GM21390 (cell line): Measurements from ENCODE around the gene UTP18.
"Not testable (repeated sequence)": the region's sequence is repeated elsewhere in the genome, so short reads cannot be mapped to it uniquely, and the experiment has no call there.

ENCODE experiments used
- ATAC-seq: cut with Tn5 transposase; IDR thresholded peaks from one replicate; pipeline ENCODE4 v1.9.1; 2021; ENCODE audit not compliant: unreplicated experiment

UTP18 gene

DNA sequence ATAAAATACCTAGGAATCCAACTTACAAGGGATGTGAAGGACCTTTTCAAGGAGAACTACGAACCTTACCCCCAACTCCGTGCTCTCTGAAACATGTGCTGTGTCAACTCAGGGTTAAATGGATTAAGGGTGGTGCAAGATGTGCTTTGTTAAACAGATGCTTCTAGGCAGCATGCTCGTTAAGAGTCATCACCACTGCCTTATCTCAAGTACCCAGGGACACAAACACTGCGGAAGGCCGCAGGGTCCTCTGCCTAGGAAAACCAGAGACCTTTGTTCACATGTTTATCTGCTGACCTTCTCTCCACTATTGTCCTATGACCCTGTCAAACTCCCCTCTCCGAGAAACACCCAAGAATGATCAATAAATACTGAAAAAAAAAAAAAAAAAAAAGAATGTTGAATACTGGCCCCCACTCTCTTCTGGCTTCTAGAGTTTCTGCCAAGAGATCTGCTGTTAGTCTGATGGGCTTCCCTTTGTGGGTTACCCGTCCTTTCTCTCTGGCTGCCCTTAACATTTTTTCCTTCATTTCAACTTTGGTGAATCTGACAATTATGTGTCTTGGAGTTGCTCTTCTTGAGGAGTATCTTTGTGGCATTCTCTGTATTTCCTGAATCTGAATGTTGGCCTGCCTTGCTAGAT is 70.6 kb downstream of the UTP18 start:
- not testable (repeated sequence) for ATAC-seq

DNA sequence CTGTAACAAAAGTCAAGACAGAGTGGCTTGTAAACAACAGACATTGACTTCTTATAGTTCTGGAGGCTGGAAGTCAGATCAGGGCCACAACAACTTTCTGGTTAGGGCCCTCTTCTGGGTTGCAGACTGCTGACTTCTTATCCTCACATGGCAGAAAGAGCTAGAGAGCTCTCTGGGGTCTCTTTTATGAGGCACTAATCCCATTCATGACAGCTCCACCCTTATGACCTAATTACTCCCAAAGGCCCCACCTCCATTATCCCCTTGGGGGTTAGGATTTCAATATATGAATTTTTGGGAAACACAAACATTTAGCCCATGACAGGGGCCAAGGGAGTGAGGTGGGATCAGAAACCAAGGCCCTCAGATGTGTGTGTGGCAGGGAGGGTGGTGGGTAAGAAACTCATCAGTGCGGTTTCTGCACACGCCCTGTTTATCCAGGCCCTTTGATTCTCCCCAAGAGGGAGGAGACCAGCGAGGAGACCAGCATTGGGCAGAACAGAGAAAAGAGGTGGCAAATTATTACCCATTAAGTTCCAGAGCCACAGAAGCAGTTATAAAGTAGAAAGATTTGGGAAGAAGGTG is 74.8 kb downstream of the UTP18 start:
- ATAC-seq: no peak

DNA sequence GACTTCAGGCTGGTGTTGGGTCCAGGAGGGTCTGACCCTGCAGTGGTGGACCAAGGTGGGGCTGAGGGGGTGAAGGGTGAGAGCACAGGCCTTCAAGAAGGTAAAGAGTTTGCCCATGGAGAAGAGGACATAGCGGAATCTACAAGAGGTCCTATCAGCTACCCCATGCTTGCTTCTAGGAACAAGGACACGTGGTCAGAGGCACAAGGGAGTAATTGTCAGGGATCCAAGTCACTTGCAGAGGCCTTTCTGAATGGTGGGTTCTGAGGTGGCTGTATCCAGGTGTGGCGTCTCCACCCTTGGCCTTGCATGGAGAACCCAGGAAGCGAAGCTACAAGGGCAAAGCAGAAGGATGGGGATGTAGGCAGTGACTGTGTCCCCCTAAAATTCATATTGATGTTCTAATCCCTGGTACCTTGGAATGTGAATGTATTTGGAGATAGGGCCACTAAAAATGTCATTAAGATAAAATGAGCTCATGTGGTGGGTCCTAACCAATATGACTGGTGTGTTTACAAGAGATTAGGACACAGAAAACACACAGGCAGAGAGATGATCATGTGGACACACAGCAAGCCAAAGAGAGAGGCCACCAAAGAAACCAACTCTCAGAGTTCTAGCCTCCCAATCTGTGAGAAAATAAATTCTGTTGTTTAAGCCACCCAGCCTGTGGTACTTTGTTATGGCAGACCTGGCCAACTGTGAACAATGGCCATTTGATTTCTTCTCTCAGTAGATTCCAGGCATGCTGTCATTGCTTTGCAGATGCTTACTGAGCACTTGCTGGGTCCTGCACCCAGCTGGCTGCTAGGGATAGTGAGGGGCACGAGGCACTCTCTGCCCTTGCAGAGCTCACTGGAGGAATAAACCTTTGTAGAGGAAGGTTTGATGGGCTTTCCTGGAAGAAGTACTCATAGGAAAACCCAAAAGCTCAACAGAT is 75.8 kb downstream of the UTP18 start:
- ATAC-seq: no peak

DNA sequence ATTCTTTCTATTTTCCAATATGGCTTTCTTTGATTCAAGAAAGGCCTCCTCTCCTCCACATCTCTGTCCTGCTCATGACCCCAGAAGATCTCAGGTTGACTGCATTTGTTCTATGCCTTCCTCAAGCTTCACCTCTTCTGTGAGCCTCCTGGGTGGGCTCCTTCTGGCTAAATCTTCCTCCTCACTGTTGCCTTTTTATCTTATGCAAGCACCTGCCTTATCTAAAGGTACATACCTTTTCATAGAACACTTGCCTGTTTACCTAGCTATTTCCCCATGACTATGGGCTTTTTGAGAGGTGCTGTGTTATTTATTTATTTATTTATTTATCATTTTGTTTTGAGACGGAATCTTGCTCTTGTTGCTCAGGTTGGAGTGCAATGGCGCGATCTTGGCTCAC is 81.1 kb downstream of the UTP18 start:
- ATAC-seq: no peak

DNA sequence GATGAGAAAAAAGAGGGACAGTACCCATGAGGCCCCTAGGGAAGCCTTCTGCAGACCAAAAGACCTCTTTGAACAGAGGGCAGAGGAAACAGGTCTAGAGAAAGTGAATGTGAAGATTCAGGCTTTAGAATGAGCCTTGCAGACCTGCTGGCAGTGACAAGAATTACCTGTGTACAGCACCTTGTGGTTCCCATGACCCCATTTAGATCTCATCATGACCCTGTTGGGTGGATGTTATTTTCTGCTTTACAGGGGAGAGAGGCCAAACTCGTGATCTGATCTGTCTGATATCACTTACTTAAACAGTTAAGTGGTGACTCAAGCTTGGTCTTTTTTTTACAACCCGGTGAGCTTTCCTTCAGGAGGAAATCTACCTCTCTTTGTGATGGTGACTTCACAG is 81.9 kb downstream of the UTP18 start:
- no peak for ATAC-seq

DNA sequence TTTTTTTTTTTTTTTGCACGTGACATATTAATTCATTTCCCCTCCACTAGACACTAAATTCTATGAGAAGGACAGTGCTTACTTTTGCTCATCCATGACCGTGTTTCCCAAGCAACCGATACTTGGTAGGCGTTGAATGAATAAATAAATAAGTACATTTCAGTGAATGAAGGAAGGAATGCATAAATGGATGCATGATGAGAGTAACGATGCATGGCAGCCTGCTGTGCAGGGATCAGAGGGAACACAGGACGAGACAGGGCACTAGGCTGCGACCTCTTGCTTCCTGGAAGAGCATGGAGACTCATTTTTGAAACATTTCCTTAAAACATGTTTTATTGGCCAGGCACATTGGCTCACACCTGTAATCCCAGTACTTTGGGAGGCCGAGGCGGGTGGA is 84.2 kb downstream of the UTP18 start:
- ATAC-seq: no peak

DNA sequence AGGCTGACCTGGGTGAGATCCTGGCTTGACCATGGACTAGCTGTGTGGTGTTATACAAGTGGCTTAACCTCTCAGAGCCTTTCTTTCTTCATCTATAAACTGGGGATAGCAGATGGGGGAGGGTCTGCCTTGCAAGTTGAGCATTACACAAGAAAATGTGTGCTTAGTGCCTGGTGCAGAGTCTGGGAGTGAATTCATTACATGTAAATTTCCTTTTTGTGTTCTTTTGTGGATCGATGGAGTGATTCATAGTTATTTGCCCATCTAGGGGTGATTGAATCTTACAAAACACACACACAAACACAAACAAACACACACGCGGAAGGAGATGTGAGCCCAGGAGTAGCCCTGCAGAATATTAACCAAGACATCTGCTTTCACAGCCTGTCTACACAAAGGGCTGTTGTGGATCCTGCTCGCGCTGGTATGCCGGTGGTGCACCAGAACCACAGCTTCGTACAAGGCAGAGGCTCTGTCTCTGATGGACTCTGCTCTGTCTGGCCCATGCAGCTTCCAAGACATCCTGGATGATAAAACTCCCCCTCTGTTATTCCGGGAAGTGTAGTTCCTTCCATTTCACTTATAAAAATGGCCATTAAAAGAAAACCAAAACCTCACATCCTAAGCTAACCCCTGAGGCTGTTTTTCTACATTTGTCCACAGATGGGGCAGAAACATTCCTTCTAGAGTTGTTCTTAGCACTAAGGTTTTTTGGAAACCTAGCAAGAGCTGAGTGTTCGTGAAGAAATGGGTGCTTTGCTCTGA is 86.1 kb downstream of the UTP18 start:
- ATAC-seq: no peak
